ENCODE data around the gene LMX1A. TPM values are rescaled to one million over a fixed set of nuclear protein-coding genes. Genes with fewer than 3 reads are reported as not detected.
A peak's percentile ranks its signal among the peaks of the same experiment; 100 is the strongest.

The LMX1A gene
- total RNA-seq, 1 donor from 2014 or later: not detected

DNA sequence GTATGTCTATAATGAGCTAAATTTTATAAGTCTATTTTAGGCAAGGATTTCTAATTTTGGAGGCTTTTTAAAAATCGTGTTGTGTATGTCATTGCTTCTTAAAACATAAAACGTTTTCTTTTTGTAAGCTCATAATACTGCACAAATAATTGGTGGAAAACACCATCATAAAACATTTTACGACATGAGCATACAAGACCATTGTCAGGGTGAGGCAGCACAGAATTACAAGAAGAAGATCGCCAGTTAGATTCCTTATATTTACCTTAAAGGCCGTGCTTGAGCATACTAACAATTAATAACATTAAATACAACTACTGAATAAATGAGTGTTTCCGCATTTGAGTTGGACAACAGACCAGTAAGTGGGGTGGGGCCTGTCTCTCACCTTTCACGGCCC lies 19.1 kb upstream of the LMX1A start:
- no peak overlapping the region for H3K4me3 ChIP-seq (ENCODE audit: low read depth, low read length)
- TF ChIP-seq, protein P1, sequence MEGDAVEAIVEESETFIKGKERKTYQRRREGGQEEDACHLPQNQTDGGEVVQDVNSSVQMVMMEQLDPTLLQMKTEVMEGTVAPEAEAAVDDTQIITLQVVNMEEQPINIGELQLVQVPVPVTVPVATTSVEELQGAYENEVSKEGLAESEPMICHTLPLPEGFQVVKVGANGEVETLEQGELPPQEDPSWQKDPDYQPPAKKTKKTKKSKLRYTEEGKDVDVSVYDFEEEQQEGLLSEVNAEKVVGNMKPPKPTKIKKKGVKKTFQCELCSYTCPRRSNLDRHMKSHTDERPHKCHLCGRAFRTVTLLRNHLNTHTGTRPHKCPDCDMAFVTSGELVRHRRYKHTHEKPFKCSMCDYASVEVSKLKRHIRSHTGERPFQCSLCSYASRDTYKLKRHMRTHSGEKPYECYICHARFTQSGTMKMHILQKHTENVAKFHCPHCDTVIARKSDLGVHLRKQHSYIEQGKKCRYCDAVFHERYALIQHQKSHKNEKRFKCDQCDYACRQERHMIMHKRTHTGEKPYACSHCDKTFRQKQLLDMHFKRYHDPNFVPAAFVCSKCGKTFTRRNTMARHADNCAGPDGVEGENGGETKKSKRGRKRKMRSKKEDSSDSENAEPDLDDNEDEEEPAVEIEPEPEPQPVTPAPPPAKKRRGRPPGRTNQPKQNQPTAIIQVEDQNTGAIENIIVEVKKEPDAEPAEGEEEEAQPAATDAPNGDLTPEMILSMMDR (IDR thresholded peaks at IDR 0.05; ENCODE audit: insufficient read depth, low read length, severe bottlenecking): no peak
- H3K36me3 ChIP-seq (ENCODE audit: control insufficient read depth, insufficient read depth, low read length): no peaks in the 10 kb centered on the region
- H3K27me3 ChIP-seq (ENCODE audit: control insufficient read depth, insufficient read depth, low read length): no peaks in the 10 kb centered on the region
- FAIRE-seq (no peak), DNase-seq (ENCODE audit: low read depth) (no peak)

DNA sequence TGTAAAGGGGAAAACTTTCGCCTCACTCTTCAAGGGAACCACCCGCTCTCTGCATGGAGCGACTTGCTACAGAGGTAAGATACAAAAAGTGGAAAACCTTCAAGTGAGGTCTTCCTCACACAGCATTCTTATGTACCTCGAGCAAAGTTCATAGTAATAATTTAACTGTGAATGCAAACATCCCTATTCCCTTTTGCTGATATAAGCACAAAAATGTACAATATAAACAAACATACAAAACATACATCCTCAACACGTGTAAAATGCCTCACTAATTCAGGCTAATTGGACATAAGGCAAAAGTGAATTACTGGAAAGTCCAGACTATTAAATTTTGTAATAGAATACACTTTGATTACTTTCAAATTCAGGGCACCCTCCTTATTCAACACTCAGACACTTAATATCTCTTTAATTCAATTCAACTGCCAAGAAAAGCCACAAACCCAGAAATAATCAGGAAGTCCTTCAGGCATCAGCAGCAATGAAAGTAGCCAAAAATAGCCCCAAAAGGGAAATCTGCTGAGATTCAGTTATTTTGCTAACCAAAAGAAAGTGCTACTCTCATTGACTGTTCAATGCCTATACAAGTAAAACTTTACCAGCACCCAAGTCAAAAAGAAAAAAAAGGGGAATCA lies 15.2 kb upstream of the LMX1A start:
- H3K36me3 ChIP-seq (ENCODE audit: control insufficient read depth, insufficient read depth, low read length): no peaks in the 10 kb centered on the region
- TF ChIP-seq, protein P1 (IDR thresholded peaks at IDR 0.05; ENCODE audit: insufficient read depth, low read length, severe bottlenecking): no peak
- FAIRE-seq (no peak), DNase-seq (ENCODE audit: low read depth) (no peak)
- H3K4me3 ChIP-seq (ENCODE audit: low read depth, low read length): no peak overlapping the region
- peaks cover 4% of the 10 kb centered on the region for H3K27me3 ChIP-seq (ENCODE audit: control insufficient read depth, insufficient read depth, low read length)

DNA sequence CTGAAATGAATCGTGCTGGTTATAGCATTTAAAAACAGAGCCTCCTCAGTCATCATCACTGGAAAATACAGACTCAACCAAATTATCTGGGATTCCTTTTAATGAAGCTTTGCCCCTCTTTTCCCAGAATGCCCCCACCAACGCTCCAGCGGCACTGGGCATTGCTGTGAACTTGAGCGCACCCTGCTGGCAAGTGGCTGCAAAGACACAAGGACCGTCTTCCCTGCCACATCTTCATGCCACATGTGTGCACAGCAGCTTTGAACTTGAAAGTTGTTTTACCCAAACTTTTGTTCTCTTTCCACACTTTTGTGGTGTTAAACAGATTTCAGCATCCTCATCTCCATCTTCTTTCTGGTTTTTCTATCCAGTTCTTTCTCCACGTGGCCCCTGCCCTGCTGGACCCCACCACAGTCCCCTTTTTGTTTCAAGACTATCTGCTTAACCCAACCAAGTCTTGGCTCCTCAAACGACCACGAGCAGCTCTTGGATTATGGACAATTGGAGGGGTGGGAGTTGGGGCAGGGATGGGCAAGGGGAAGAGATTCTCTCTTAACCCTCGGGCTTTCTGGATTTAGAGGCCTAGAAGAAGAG lies 12.8 kb upstream of the LMX1A start:
- peak; percentile 66 for FAIRE-seq
- DNase-seq (ENCODE audit: low read depth): peak; percentile 29
- TF ChIP-seq, protein P1 (IDR thresholded peaks at IDR 0.05; ENCODE audit: insufficient read depth, low read length, severe bottlenecking): peak; percentile 95
- no peak overlapping the region for H3K4me3 ChIP-seq (ENCODE audit: low read depth, low read length)
- H3K36me3 ChIP-seq (ENCODE audit: control insufficient read depth, insufficient read depth, low read length): no peaks in the 10 kb centered on the region
- H3K27me3 ChIP-seq (ENCODE audit: control insufficient read depth, insufficient read depth, low read length): peaks cover 4% of the 10 kb centered on the region

DNA sequence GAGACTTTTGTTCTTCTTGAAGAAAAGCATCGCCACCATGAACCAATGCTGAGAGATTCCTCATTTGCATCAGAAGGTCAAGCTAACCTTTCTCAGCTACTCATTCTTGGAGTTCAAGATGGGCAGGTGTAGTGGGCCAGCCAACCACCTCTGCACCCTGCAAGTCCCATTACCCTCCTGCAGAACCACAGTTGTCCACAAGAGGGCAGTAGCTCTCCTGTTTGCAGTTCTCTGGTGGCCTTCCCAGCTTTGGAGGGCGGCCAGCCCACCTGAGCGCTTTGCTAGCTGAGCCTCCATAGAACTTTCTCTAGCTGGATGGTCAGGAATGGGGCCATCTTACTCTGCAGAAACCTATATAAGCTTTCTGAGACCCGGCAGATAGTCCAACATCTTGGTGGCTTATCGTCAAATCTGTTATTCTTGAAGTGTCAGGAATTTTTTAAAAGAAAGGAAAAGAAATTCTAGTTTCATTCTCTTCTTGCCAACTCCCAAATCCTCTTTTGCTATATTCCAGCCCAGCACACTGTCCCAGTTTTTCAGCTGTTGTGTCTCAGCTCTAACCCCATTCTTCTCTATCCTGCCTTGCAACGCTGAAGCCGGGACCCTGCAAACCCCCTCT lies 11.0 kb upstream of the LMX1A start:
- no peaks in the 10 kb centered on the region for H3K36me3 ChIP-seq (ENCODE audit: control insufficient read depth, insufficient read depth, low read length)
- peaks cover 4% of the 10 kb centered on the region for H3K27me3 ChIP-seq (ENCODE audit: control insufficient read depth, insufficient read depth, low read length)
- TF ChIP-seq, protein P1 (IDR thresholded peaks at IDR 0.05; ENCODE audit: insufficient read depth, low read length, severe bottlenecking): peak; percentile 97
- no peak overlapping the region for H3K4me3 ChIP-seq (ENCODE audit: low read depth, low read length)
- FAIRE-seq (no peak), DNase-seq (ENCODE audit: low read depth) (peak; percentile 67)

DNA sequence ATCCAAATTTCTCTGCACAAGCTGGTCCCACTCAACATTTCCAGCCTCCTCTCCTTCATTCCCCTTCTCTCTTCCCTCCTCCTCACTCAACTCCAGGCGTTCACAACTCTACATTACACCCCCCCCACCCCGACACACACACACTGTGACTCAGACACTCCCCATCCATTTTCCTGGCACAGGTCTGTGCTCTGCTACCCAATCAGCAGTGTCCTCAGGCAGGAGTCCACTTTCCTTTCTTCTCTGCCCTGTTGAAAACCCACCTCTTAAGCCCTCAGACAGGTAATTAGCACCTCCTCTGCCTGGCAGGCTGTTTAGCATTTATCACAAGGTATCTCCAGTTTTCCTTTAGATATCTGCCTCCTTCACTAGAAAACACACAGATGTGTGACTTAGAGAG lies 8.8 kb upstream of the LMX1A start:
- H3K27me3 ChIP-seq (ENCODE audit: control insufficient read depth, insufficient read depth, low read length): peaks cover 4% of the 10 kb centered on the region
- DNase-seq (ENCODE audit: low read depth) (peak; percentile 51), FAIRE-seq (no peak)
- TF ChIP-seq, protein P1 (IDR thresholded peaks at IDR 0.05; ENCODE audit: insufficient read depth, low read length, severe bottlenecking): no peak
- H3K4me3 ChIP-seq (ENCODE audit: low read depth, low read length): no peak overlapping the region
- no peaks in the 10 kb centered on the region for H3K36me3 ChIP-seq (ENCODE audit: control insufficient read depth, insufficient read depth, low read length)

All from bronchial epithelial cell (primary cell).